Neural cell (in vitro differentiated cells): ENCODE results near the gene GRIN3A. TPM values are rescaled to one million over a fixed set of nuclear protein-coding genes. Genes with fewer than 3 reads are reported as not detected.
"Not testable (repeated sequence)": the region's sequence is repeated elsewhere in the genome, so short reads cannot be mapped to it uniquely, and the experiment has no call there.

Experiments
- H2AFZ ChIP-seq: fragments of 200-600, 300-800 bp; sonication (generic), shearing (Covaris generic); 2 replicates; pipeline ENCODE4 v1.6.0; 2014; ENCODE audit warnings: low read depth, mild to moderate bottlenecking, antibody characterized with exemption, low read length, moderate library complexity
- H3F3A ChIP-seq: fragments of 200-600 bp; shearing (Covaris generic); 2 replicates; pipeline ENCODE4 v1.6.1; 2016; ENCODE audit warnings: mild to moderate bottlenecking, moderate library complexity, mixed read lengths, antibody characterized with exemption, low read length; ENCODE audit not compliant: insufficient read depth, poor library complexity, severe bottlenecking
- H3K27ac ChIP-seq: fragments of 200-600, 300-800 bp; sonication (generic), shearing (Covaris generic); 2 replicates; pipeline ENCODE4 v1.5.1; 2014; ENCODE audit warnings: mild to moderate bottlenecking, low read length, moderate library complexity
- H3K27me3 ChIP-seq: fragments of 300-800, 200-600 bp; sonication (generic), shearing (Covaris generic); 2 replicates; pipeline ENCODE4 v1.6.0; 2014; ENCODE audit warnings: mild to moderate bottlenecking, low read depth, low read length, moderate library complexity; ENCODE audit not compliant: insufficient read depth
- H3K36me3 ChIP-seq: fragments of 300-800, 200-600 bp; sonication (generic), shearing (Covaris generic); 2 replicates; pipeline ENCODE4 v1.5.1; 2014; ENCODE audit warnings: mild to moderate bottlenecking, antibody characterized with exemption, low read length, moderate library complexity; ENCODE audit not compliant: insufficient read depth
- H3K4me2 ChIP-seq: fragments of 300-800, 200-600 bp; sonication (generic), shearing (Covaris generic); 2 replicates; pipeline ENCODE4 v1.6.0; 2014; ENCODE audit warnings: mild to moderate bottlenecking, low read length
- H3K4me3 ChIP-seq: fragments of 300-800, 200-600 bp; sonication (generic), shearing (Covaris generic); 2 replicates; pipeline ENCODE4 v1.5.1; 2014; ENCODE audit warnings: mild to moderate bottlenecking, low read length, moderate library complexity
- H3K79me2 ChIP-seq: fragments of 200-600 bp; shearing (Covaris generic); replicated peaks from 2 replicates; pipeline ENCODE4 v1.6.0; 2014; ENCODE audit warnings: mild to moderate bottlenecking, low read length, moderate library complexity; ENCODE audit not compliant: insufficient read depth
- H3K9ac ChIP-seq: fragments of 300-800, 200-600 bp; sonication (generic), shearing (Covaris generic); 2 replicates; pipeline ENCODE4 v1.6.1; 2016; ENCODE audit warnings: mild to moderate bottlenecking, low read length, mixed read lengths
- H3K9me2 ChIP-seq: fragments of 200-600 bp; shearing (Covaris generic); 2 replicates; pipeline ENCODE4 v1.6.1; 2016; ENCODE audit warnings: mild to moderate bottlenecking, low read length, mixed read lengths; ENCODE audit not compliant: insufficient read depth
- H3K9me3 ChIP-seq: fragments of 200-600, 300-800 bp; sonication (generic), shearing (Covaris generic); 2 replicates; pipeline ENCODE4 v1.6.1; 2016; ENCODE audit warnings: mild to moderate bottlenecking, mixed run types, low read length, moderate library complexity, mixed read lengths
- H4K20me1 ChIP-seq: fragments of 200-600 bp; shearing (Covaris generic); 2 replicates; pipeline ENCODE4 v1.6.1; 2016; ENCODE audit warnings: mild to moderate bottlenecking, mixed run types; ENCODE audit not compliant: insufficient read depth
- EP300 ChIP-seq: fragments of 450-650 bp; conservative IDR thresholded peaks from 2 replicates; pipeline ENCODE4 v1.6.1; 2014; ENCODE audit warnings: antibody characterized with exemption, mild to moderate bottlenecking, moderate library complexity; ENCODE audit not compliant: poor library complexity, severe bottlenecking
- EZH2 ChIP-seq: fragments of 200-600, 300-800 bp; shearing (Covaris generic), sonication (generic); IDR thresholded peaks from 2 replicates; pipeline ENCODE4 v1.6.1; 2014; ENCODE audit warnings: antibody characterized with exemption, low read length, borderline replicate concordance, mild to moderate bottlenecking; ENCODE audit not compliant: insufficient read depth, poor library complexity, severe bottlenecking
- MXI1 ChIP-seq: fragments of 450-650 bp; conservative IDR thresholded peaks from 2 replicates; pipeline ENCODE4 v1.6.1; 2014; ENCODE audit warnings: antibody characterized with exemption, mild to moderate bottlenecking; ENCODE audit not compliant: poor library complexity, severe bottlenecking
- POLR2AphosphoS5 ChIP-seq: IDR thresholded peaks from 2 replicates; pipeline ENCODE4 v1.6.1; 2012
- RAD21 ChIP-seq: fragments of 450-650 bp; conservative IDR thresholded peaks from 2 replicates; pipeline ENCODE4 v1.6.1; 2014; ENCODE audit warnings: antibody characterized with exemption, mild to moderate bottlenecking, moderate library complexity
- REST ChIP-seq: IDR thresholded peaks from 2 replicates; pipeline ENCODE4 v1.6.1; 2012; ENCODE audit warnings: borderline replicate concordance
- SMC3 ChIP-seq: fragments of 450-650 bp; conservative IDR thresholded peaks from 2 replicates; pipeline ENCODE4 v1.6.1; 2014; ENCODE audit warnings: antibody characterized with exemption, mild to moderate bottlenecking, moderate library complexity; ENCODE audit not compliant: poor library complexity
- TAF1 ChIP-seq: IDR thresholded peaks from 2 replicates; pipeline ENCODE4 v1.6.1; 2012; ENCODE audit warnings: low read depth
- polyA plus RNA-seq: library from polyadenylated mRNA; depleted of rRNA; stranded (reverse); fragments of >200 nt; gene quantifications from 2 replicates; pipeline ENCODE4 v1.2.3, GENCODE V29; 2014
- TF ChIP-seq, protein P1 (sequence below): fragments of 450-650 bp; IDR thresholded peaks from 2 replicates; pipeline ENCODE4 v1.5.1; 2014; ENCODE audit warnings: antibody characterized with exemption, mild to moderate bottlenecking, moderate library complexity; ENCODE audit not compliant: poor library complexity, severe bottlenecking

Gene GRIN3A
- polyA plus RNA-seq, 1 donor from 2014 or later = 0.59 TPM

DNA sequence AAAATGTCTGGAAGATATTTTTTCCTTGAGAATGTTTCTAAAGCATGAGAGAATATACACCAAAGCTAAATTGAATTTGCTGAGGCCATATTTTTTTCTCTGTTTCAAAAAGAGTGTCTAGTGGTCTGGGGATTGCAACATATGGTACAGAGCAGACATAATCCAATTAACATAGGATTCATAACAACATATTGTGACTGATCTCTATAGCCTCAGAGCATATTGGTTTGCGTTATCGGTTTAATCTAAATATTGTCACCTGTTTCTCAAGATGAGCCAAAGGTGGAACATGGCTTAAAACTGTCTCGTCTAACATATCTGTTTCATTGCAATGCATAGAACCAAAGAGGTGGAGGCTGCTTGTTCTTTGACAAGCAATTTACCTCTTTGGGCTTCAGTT is 147.5 kb downstream of the GRIN3A start:
- Histone ChIP-seq H3K27me3 (no peaks in the 10 kb centered on the region), H2AFZ (no peak overlapping the region), H3K4me2 (no peak overlapping the region), H3K79me2 (no peaks in the 10 kb centered on the region), H3K9ac (no peak overlapping the region), H3K4me3 (no peak overlapping the region), H3K9me2 (no peaks in the 10 kb centered on the region), H3K36me3 (no peaks in the 10 kb centered on the region), H3K27ac (no peak overlapping the region), H3F3A (no peaks in the 10 kb centered on the region), H4K20me1 (no peaks in the 10 kb centered on the region), H3K9me3 (no peaks in the 10 kb centered on the region)
- no peak for TF ChIP-seq TAF1
- no peak for TF ChIP-seq REST
- TF ChIP-seq, protein P1, sequence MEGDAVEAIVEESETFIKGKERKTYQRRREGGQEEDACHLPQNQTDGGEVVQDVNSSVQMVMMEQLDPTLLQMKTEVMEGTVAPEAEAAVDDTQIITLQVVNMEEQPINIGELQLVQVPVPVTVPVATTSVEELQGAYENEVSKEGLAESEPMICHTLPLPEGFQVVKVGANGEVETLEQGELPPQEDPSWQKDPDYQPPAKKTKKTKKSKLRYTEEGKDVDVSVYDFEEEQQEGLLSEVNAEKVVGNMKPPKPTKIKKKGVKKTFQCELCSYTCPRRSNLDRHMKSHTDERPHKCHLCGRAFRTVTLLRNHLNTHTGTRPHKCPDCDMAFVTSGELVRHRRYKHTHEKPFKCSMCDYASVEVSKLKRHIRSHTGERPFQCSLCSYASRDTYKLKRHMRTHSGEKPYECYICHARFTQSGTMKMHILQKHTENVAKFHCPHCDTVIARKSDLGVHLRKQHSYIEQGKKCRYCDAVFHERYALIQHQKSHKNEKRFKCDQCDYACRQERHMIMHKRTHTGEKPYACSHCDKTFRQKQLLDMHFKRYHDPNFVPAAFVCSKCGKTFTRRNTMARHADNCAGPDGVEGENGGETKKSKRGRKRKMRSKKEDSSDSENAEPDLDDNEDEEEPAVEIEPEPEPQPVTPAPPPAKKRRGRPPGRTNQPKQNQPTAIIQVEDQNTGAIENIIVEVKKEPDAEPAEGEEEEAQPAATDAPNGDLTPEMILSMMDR = no peak
- no peak for TF ChIP-seq POLR2AphosphoS5
- TF ChIP-seq SMC3 = no peak
- no peak for TF ChIP-seq MXI1
- TF ChIP-seq EZH2 = no peak
- no peak for TF ChIP-seq EP300
- no peak for TF ChIP-seq RAD21

- H3K9me2 ChIP-seq = not testable (repeated sequence)
Observed at GRCh38 chr9:101590074-101590473, 148.4 kb downstream of the GRIN3A start.

DNA sequence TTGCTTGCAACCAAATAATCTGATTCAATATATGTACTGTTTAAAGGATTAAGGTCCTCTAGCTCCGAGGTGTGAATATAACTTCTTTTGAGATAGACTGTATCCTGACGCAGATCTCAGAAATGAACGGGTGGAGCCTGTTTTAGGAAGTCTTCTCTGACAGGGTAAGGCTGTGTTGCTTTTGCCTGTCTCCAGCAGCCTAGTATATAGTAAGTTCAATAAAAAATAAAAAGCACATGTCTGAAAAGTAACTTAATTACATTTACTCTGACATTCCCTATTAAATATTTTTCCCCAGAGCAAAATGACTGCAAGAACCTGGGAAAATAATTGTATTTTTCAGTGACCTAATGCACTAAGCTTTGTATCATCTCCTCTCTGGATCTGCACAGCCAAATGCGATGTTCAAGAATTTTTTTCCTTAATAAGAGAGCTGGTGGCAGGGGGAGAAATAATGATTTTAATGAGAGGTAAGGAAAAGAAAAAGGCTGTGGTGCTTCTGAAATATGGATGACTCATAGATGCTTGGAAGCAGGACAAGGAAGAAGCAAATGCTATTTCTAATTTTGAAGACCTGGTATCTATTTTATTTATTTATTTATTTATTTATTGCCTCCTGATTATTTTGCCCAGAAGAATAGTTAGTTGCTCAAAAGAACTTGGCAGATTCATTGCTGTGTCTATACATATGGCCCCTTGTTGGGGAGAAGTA is 151.0 kb downstream of the GRIN3A start:
- H3K9ac ChIP-seq = no peak overlapping the region
- TF ChIP-seq MXI1 (no peak), POLR2AphosphoS5 (no peak), RAD21 (no peak), SMC3 (no peak), EP300 (no peak), TAF1 (no peak), REST (no peak), EZH2 (no peak)
- TF ChIP-seq, protein P1 = no peak
- H3K36me3 ChIP-seq = no peaks in the 10 kb centered on the region
- no peak overlapping the region for H3K4me3 ChIP-seq
- H3K27me3 ChIP-seq = no peaks in the 10 kb centered on the region
- H3K4me2 ChIP-seq = no peak overlapping the region
- H2AFZ ChIP-seq = no peak overlapping the region
- H3F3A ChIP-seq = no peaks in the 10 kb centered on the region
- no peaks in the 10 kb centered on the region for H3K79me2 ChIP-seq
- H3K9me3 ChIP-seq = no peaks in the 10 kb centered on the region
- no peak overlapping the region for H3K27ac ChIP-seq
- no peaks in the 10 kb centered on the region for H4K20me1 ChIP-seq
- H3K9me2 ChIP-seq = no peaks in the 10 kb centered on the region

More at GRCh38 chr9:101590074-101590473, 148.4 kb downstream of the GRIN3A start:
- H3K36me3 ChIP-seq, H3K79me2 ChIP-seq, H4K20me1 ChIP-seq, H3K9me3 ChIP-seq, H2AFZ ChIP-seq, H3K27me3 ChIP-seq, H3F3A ChIP-seq, H3K9ac ChIP-seq, H3K4me3 ChIP-seq, H3K4me2 ChIP-seq, H3K27ac ChIP-seq: not testable (repeated sequence)
